NCI-H1694 treated with DMSO at 0.1 percent for 48 hours (cell line): ENCODE results near the gene RRP9.

Experiments used
- DNase-seq: peaks from one replicate; lab custom pipeline; 2025; lab: John Stamatoyannopoulos, UW

RRP9 gene

DNA sequence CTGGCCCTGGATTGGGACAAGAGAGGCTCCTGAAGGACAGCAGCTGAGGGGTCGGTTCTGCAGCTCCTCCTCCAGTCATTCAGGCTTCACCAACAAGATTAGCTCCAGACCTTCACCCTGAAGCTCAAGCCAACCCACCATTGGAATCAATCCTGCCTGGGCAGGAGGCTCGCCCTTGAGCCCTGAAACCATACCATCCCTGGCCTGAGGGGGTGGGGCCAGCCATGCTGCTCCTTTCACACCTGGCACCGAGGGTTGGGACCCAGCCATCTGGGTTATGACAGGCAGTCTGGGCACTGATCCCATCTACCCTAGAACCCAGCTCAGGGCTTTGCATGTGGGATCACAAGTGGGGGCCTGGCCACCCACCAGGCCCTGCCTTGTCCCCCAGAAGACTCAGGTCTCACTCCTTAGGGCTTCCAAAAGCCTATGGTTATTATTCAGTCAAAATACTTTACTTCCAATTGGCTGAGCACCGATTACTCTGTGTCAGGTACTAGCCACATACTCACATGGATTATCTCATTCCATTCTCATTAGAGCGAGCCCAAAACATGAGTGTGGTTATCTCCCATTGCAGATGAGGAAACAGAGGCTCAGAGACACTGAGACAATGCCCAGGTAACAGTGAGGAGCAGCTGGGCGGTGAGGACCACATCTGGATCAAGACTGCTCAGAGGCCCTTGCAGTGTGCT lies 29.0 kb upstream of the RRP9 start:
- no peak for DNase-seq

DNA sequence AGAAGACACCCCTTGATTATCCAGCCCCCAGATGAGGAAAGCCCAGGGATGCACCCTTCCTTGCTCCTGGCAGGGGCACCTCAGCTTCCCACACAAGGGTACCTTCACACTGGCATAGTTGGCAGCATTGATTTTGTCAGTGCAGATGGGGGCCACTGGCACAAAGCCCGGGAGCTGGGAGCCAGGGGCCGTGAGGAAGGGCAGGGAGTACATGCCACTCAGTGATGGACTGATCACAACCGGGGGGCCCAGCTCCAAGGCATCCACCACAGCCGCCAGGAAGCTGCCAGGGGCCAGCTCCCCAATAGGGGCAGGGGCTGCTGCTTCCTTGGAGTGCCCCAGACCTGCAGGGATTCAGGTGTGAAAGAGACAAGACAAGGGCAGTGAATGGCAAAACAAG lies 28.1 kb upstream of the RRP9 start:
- no peak for DNase-seq

DNA sequence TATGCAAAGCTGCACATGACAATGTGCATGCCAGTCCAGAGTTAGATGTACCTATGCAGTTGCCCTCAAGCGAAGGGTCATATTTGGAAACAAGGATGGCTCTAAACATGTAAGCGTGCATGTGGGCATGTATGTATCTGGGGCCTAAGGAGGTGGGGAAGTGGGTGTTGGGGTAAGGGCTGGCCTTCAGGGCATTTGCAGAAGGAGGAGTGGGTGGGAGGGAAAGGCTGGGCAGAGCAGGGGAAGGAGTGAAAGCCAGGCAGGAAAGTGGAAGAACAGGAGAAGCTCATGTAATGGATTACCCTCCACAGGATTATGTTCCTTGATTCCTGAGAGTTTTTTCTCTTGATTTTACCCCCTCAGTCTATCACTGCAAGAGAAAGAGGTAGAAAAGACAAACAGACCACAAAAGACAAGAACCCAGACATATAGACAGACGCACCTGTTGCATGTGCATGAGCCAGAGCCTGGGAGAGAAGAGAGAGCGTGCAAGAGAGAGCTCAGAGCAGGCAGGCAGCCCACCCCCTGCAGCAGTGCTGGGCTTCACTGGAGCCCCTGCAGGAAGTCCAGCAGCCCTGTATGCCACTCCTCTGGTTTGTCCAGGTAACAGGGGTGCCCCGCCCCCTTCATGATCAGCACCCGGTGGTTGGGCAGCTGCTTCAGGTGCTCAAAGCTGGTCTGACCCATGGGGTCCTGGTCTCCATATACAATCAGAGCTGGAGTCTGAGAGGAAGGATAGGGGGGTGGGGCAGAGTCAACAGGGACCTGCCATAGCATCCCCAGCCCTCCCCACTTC lies 27.4 kb upstream of the RRP9 start:
- no peak for DNase-seq

GRCh38 chr3:51968170-51968775 lies 26.6 kb upstream of the RRP9 start:
- no peak for DNase-seq

DNA sequence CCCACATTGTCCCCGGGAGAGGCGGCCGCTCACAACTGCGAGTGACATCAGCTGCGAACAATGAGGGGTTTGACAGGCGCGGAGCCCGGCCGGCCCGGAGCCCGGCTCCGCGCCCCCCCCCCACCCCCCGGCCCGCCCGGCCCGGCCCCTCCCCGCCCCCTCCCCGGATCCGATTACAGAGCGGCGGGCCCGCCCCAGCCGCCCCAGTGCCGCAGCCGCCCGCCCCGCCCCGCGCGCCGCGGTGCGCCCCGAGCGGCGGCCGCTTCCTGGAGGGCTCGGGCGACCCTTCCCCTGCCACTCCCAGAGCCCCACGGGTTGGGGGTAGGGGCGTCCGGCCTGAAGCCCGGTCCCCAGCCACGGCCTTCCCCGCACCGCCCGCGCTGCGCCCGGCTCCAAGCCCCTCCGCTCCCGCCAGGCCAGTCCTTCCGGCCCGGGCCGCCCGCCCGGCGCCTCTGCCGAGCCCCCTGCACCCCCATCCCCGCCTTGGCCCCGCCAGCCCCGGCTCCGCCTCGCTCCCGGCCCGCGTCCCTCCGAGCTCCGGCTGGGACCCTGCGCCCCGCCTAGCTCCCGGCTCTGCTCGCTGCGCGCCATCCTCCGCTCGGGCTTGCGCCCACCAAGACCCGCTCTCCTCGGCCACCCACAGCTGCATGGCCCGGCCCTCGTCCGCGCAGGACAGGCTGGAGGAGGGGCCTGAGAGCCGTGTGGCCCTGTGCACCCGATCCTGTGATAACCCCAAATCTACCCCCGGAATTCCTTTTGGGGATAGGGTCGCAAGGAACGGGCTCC lies 25.9 kb upstream of the RRP9 start, which contains the start of gene PCBP4:
Gene PCBP4 (minus strand): TSS at position 71 of the 786 bp plus-strand sequence. CDS start 6,214 bp downstream, outside the sequence.
- DNase-seq = peak; percentile 12

DNA sequence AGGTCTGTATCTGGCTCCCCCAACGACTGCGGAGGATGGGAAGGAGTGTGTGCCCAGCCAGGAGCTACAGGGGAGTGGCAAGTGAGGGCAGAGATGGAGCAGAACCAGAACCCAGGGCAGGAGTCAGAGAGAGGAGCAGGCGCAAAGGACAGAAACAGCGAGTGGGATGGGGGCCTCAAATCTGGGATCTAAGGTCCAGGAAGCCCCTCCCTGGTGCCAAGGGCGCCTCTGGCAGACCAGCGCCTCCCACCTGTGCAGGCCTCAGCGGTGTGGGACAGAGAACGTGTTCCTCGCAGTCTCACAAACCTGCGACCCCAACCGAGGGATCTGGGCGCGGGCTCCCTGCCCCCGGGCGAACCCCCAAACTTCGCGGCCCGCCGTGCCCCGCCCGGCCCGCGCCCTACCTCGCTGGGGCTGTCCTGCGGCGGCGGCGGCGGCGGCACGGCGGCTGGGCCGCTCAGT lies 25.2 kb upstream of the RRP9 start:
- DNase-seq = no peak

DNA sequence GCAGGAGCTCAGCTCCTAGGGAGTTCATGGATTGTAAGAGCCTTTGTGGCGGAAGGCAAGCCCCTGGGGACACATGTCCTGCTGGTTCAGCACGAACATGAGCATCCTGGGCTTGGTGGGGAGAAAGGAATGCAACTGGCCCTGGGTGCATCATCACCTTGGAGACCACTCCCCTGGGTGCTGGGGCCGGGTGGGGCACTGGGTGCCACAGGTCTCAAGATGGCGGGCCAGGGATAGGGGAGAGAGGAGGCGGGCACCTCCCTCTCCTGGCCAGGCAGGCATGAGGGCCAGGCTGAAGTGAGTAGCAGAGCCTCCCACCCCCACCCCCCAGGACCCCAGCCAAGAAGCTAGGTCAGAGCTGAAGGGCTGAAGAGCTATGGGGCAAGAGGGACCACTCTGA lies 24.8 kb upstream of the RRP9 start:
- DNase-seq = no peak

DNA sequence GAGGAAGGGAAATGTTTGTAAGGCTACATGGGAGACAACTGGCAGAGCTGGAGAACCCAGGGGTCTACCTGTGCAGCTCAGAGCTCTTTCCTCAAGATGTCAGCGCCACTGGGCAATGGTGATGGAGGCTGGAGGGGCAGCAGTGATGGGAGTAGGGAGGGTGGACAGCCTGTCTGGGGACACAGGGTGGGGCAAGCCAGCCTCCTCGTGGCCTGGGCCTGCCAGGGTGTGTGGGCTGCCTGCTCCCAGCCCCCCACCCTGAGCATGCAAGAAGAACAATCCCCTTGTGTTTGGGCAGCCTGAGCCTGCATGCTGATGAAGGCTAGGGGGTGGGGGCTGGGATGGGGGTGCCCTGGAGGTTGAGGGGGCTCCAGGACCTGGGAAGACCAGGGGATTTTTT lies 24.3 kb upstream of the RRP9 start:
- no peak for DNase-seq

DNA sequence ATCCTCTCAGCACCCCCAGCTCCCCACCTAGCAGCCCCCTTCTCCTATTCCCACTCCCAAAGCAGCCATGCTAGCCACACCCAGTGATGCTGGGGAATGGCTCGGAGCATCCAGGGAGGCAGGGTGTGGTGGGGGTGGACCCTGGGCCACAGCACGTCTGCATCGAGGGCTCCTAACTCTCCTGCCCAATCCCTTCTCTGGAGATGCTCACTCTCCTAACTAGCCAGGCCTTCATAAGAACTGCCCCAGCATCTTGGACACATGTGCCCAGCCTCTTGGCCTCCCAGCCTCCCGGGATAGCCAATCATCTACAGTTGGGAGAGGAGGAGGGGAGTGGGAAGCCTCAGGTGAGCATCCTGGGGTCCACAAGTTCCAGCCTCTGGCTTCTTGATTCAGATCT lies 22.8 kb upstream of the RRP9 start:
- no peak for DNase-seq

GRCh38 chr3:51963951-51964451 lies 22.3 kb upstream of the RRP9 start:
- no peak for DNase-seq

DNA sequence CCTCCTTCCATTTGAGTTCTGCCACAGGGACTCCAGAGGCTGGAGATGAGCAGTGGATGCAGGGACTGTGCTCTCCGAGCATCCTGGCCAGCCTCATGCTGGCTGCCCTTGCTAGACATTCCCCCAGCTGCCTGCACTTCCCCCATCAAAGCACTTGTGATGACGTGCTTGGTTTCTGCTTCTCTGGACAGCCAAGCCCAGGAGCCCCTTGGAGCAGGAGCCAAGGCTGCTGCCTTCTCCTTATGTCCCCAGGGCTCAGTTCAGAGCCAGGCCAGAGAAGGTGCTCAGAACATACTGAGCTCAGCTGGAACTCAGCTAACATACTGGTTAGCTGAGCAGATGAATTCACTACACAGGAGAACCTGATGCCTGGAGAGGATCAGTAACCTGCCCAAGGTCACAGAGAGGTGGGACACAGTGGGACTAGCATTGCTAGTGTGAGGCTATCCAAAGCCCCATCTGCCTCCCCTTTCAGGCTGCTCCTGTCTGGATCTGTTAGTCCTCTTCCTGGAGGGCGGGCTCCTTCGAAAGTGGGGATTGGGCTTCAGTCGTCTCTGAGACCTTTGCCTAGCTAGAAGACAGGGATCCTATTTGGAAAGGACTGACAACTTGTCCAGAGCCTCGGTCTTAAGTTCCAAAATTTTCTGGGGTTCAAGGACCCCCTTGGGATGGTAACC lies 21.3 kb upstream of the RRP9 start:
- DNase-seq = no peak

GRCh38 chr3:51961602-51962569 lies 20.2 kb upstream of the RRP9 start:
- no peak for DNase-seq

DNA sequence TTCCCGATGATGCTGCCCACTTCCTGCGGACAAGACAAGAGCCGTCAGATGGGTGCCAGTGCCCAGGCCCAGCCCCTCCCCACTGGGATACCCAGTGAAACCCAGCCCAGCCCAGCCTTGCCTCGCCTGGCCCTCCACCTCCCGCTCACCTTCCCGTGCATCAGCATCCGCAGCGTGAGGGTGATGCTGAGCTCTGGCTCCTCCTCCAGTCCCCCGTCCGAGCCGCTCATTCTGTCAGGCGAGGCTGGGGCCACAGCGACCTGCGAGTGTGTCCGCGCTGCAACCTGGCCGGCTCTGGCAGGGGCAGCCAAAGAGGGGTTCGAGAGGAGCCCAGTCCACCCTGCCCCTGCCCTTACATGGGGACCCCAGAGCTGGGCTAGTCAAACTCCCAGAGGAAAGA lies 19.3 kb upstream of the RRP9 start:
- no peak for DNase-seq

- DNase-seq = no peak
These were observed 18.7 kb upstream of the RRP9 start for GRCh38 chr3:51960386-51960785.

DNA sequence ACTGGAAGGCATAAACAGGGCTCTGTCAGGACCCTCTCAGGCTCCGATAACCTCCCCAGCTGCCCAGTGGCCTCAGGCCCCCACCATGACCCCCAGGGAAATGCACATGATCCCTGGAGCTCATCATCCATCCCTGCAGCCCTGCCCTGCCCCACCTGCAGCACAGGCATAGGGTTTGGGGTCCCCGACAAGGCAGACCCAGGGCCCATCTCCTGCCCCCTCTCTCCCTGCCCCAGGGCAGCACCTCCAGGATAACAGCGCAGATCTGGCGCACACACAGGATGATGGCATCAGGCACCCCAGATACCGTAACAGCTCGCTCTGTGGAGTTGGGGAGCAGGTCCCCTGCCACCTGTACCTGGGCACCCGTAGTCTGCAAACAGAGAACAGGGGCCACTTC lies 17.9 kb upstream of the RRP9 start:
- no peak for DNase-seq

- no peak for DNase-seq
These were observed 17.2 kb upstream of the RRP9 start for GRCh38 chr3:51958603-51959521.

GRCh38 chr3:51957520-51958205 lies 16.0 kb upstream of the RRP9 start:
- no peak for DNase-seq
